ENCODE results near the gene GRAMD4.
A peak's percentile ranks its signal among the peaks of the same experiment; 100 is the strongest.

GRAMD4 gene

GRCh38 chr22:46676479-46676878 is 56.3 kb downstream of the GRAMD4 start:
- no peak for DNase-seq

- DNase-seq: no peak
Measured at GRCh38 chr22:46676881-46677280, 56.7 kb downstream of the GRAMD4 start.

DNA sequence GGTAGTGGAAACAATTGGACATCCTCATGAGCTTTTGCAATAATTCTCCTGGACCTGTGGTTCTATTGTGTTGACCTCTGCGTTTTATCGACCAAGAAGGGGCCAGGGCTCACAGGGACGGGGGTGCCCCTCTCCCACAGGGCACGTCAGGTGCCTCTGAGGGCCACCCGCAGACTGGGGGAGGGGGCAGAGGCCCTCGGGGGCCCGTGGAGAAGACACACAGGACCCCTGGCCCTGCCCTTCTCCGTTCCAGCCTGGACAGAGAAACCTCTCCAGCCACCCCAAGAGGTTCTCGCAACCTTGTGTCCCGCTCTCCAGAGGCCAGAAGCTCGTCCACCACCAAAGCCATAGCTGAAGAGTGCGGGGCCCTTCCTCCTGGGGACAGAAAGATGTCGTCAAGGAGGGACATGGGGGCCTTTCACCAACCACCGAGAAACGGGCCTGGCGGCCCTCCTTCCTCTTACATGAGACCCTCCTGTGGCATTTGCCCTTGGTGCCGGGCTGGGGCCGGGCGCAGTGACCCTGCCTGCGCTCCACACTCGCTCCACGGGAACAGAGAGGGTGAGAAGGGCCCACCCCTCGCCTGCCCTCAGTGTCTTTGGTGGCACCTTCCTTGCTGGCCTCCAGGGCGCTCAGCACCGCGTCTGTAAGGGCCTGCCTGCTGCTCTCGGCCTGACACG is 57.3 kb downstream of the GRAMD4 start:
- no peak for DNase-seq

GRCh38 chr22:46678003-46678657 is 57.9 kb downstream of the GRAMD4 start:
- no peak for DNase-seq

DNA sequence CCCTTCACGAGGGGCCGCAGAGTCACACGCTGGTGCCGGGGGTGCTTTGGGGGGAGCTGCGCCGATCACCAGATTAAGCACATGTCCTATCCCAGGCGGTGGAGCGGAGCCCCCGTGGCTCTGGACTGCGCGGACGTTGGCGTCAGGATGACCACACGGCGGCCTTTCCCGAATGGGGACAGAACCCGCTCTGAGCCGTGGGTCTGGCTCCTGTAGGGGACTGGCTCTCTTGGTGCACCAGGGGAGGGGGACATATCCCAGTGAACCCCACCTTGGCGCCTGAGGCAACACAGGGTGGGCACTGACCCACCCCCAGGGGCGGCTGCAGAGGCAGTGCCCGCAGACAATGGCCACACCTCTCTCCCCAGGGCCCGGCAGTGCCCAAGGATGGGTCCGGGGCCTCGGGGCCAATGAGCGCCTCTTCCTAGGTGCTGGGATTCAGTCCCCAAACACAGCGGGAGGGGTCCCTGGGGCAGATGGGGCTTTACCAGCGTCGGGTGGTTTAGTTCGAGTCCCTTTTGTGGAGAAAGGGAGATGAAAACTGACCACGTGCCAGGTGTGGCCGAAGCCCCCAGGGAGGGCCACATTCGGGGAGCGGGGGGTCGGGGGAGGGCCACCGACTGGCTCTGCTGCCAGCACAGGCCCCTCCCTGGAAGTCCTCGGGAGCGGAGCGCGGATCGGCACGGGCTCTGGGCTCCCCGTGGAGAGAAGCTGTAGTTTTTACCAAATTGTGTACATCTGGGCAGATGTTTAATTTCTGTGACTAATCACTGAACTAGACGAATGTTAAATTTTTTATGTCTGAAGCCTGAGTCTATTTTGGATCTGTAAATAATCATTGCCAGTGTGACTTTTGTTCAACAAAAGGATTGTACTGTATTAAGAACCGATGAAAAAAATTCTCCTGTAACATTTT is 58.9 kb downstream of the GRAMD4 start:
- no peak for DNase-seq

GRCh38 chr22:46679706-46680269 is 59.6 kb downstream of the GRAMD4 start:
- no peak for DNase-seq

GRCh38 chr22:46681010-46681409 is 60.8 kb downstream of the GRAMD4 start:
- peak; percentile 42 for DNase-seq

GRCh38 chr22:46682011-46682731 is 62.0 kb downstream of the GRAMD4 start:
- no peak for DNase-seq

DNA sequence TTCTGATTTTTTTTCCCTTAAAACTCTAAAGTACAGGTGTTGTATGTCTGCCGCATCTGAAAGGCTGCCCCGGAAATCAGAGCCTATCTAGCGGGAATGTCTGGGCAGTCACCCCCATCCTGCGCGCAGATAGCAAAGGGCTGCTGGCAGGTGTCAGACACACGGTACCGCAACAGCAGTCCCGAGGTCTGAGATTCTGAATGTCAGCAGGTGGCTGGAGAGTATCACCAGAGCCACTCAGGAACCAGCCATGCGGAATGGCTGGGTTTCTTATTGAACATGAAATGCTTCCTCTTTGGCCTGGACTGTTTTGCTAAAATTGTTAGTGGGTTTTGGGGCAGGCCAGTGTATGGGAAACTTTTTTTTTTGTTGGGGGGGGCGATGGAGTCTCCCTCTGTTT is 64.5 kb downstream of the GRAMD4 start:
- no peak for DNase-seq

DNA sequence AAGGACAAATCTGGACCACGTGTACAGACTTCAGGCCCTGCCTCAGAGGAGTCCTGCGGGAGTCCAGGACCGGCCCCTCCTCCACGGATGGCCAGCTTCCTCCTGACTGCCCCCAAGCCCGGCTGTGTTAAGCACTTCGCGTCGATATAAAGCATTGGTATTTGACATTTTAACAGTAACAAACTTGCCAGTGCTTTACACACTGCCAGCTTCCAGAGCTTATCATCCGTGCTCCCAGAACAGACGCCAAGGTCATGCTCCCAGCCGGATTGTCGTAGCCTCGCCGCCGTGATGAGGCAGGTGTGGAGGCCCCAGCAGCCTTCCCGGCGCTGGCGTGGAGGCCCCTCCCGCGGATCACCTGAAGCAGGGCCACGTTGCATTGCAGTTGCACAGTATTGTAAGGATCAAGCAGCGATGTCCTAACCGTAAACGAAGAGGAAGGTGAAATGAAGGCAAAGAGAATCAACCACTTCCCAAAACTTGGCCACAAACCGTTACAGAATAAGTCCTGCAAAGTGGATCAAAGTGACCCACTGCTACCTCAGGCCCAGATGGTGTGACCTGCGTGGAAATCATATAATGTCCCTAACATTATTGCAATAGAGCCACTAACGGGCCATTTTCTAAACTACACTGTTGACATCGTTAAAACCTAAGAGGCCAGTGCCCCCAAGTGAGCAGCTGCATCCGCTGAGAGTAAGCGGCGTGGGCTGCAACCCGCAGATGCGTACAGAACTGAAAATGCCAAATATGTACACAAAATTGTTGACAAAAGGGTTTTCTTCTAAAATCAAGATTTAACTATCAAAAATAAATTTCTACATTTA is 66.2 kb downstream of the GRAMD4 start:
- DNase-seq: no peak

DNA sequence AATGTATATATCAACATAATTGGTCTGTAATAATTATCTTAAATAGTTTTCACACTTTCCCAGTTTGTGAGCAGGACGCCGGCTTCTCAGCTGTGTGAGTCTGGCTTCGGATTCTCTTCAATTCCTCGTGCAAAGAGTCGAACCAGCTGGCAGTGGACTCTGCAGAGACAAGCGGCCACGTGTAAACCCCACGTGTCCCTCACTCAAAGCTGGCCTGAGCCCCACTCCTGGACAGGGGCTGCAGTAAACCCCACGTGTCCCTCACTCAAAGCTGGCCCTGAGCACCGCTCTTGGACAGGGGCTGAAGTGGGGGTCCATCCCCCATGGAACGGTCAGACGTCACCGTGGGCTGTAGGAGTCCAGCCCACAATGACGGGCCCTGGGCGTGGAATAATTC is 66.9 kb downstream of the GRAMD4 start:
- no peak for DNase-seq

DNA sequence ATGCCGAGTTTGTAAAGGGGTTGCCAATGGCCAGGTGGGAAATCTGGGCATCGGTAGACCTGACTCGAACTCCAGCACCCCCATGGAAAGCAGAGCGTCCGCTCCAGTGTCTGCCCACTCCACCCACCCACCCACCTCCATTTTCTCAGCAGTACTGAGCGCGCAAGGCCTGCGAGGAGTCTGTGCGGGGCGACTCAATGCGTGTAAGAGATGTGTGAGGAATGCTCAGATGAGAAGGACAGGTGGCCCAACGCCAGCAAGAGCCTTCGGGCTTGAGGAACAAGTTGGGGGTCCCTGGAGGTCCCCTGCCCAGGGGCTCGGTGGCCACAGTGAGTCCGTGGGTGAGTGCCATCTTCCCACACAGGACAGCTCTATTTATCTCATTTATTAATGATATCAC is 67.3 kb downstream of the GRAMD4 start:
- no peak for DNase-seq

DNA sequence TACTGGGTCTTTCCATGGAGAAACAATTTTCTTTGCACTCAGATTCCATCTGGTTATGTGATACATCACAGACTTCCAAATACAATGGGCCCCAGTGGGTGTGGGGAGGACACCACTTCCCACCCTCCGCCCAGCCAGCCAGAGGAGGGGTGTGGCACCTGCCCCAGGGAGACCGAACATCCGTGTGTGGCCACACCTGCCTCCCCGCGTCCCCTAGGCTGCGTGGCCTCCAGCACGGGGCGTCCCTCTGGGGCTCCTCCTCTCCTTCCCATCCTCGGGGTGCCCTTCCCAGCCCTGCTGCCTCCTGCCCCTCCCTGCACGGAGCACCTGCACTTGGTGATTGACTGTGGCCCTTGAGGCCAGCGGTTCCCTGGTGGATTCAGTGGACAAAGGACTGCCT is 68.8 kb downstream of the GRAMD4 start:
- DNase-seq: no peak

- DNase-seq: no peak
Measured at GRCh38 chr22:46690146-46690545, 70.0 kb downstream of the GRAMD4 start.

GRCh38 chr22:46691571-46691970 is 71.4 kb downstream of the GRAMD4 start:
- DNase-seq: no peak

- no peak for DNase-seq
Measured at GRCh38 chr22:46693634-46694415, 73.6 kb downstream of the GRAMD4 start.

DNA sequence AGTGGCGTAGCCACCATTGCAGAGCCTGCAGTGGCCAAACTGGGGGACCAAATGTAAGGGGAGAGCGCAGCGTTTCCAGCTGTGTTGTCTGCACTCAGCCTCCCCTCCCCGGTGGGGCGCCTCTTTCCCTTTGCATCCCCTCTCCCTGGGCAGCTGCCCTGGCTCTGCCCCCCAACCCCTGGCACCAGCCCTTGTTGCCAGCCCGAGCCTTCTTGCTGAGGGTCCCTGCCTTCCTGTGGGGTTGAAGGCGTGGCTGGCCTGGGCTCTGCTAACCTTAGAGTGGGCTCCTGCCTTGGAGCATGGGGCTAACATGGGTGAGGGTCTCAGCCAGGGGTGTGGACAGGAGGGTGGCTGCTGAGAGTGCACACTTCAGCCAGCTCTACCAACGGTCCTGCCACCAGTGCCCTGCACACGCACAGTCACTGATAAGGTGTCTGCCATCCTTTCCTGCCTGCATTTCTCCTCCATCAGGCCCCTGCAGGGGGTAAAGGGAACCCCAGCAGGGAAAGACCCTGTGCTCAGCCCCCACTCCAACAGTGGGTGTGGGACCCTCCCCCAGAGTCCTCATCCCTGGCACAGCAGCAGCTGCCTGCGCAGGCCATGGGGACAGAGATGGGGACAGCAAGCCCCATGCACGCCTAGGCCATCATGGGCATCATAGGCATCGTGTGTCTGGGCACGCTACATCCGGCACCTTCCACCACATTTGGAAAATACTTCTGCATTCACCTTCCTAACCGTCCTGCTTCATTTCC is 74.4 kb downstream of the GRAMD4 start:
- no peak for DNase-seq

- DNase-seq: no peak
Measured at GRCh38 chr22:46695346-46696228, 75.4 kb downstream of the GRAMD4 start.

DNA sequence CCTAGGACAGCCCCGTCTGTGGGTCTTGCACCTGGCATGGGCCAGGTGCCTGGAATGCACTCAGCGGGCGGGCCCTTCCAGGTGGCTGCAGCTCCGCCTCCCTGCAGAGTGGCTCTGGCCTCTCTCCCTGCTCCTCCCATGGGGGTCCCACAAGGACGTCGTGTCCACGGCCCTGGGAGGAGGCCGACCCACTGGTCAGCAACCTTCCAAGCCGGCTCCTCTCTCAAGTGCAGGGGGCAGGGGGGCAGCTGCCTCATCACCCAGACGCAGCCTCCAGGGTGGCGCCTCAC is 76.0 kb downstream of the GRAMD4 start:
- DNase-seq: no peak
